ENCODE results near the gene SLC25A13. TPM values are rescaled to one million over a fixed set of nuclear protein-coding genes. Genes with fewer than 3 reads are reported as not detected.

Gene SLC25A13
- total RNA-seq, 1 experiment from 2014 or later, result 71.7 TPM

DNA sequence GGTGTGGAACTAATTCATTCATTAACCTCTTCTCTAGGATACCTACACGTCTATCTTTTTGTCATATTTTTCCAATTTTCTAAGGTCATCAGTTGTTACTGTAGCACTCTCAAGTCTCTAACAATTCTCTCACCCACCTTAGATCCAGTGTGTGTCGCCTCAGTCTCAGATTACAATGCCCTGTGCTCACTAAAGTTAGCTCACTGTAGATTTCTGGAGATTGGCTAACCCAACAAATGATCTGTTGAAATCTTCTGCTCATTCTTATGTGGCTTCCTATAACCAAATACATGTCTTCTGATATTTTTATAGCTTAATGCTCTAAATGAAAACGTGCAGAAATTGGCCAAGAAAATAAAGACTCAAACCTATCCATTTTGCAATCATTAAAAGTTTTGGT lies 142.6 kb downstream of the SLC25A13 start:
- no peaks in the 10 kb centered on the region for H3K9me3 ChIP-seq (ENCODE audit: control insufficient read depth, low read depth, low read length)
- H4K91ac ChIP-seq (ENCODE audit: insufficient read length, low read depth, low read length), result no peak overlapping the region
- Mint-ChIP-seq H3K27ac (no peak overlapping the region), H3K4me1 (peaks cover 52 to 56% of the 10 kb centered on the region in 2 experiments), H3K9me3 (no peaks in the 10 kb centered on the region), H3K27me3 (ENCODE audit: low read depth) (no peaks in the 10 kb centered on the region), H3K36me3 (ENCODE audit: insufficient read depth in 1 of 3, low read depth in 3 of 3) (peaks cover 6 to 18% (median 9%) of the 10 kb centered on the region in 3 experiments; a peak in 6 of 7 replicates), H3K4me3 (no peak overlapping the region)
- H3K14ac ChIP-seq (ENCODE audit: insufficient read depth, low read length), result no peak overlapping the region
- no peak overlapping the region for H3K18ac ChIP-seq (ENCODE audit: insufficient read length, low read depth, low read length)
- no peaks in the 10 kb centered on the region for H3K27me3 ChIP-seq (ENCODE audit: insufficient read depth, low read length)
- H2BK20ac ChIP-seq (ENCODE audit: low read depth, low read length, poor library complexity, severe bottlenecking), result no peak overlapping the region
- H2AK5ac ChIP-seq (ENCODE audit: insufficient read length, low read length), result no peak overlapping the region
- H3K4me1 ChIP-seq (ENCODE audit: insufficient read depth, low read length), result peaks cover 3% of the 10 kb centered on the region; the same call in 1 of the 2 replicates
- no peak overlapping the region for H3K4ac ChIP-seq (ENCODE audit: low read depth, low read length)
- H2AFZ ChIP-seq (ENCODE audit: low read length), result no peak overlapping the region
- no peak overlapping the region for H2BK5ac ChIP-seq (ENCODE audit: insufficient read length, low read length)
- no peak overlapping the region for H3K27ac ChIP-seq (ENCODE audit: insufficient read length, low read depth, low read length)
- no peak overlapping the region for H2BK120ac ChIP-seq (ENCODE audit: low read depth, low read length, poor library complexity, severe bottlenecking)
- no peak overlapping the region for H3K4me2 ChIP-seq (ENCODE audit: insufficient read depth, insufficient read length, low read length)
- H4K5ac ChIP-seq (ENCODE audit: insufficient read length, low read depth, low read length), result no peak overlapping the region
- H3K79me2 ChIP-seq (ENCODE audit: insufficient read depth, low read length), result no peaks in the 10 kb centered on the region
- no peak overlapping the region for H2BK15ac ChIP-seq (ENCODE audit: low read depth, low read length)
- no CpG with 5 or more reads among the region's 3 CpGs for WGBS (ENCODE audit: extremely low coverage, insufficient read length, low lambda C conversion rate)
- H3K9ac ChIP-seq (ENCODE audit: extremely low read depth, insufficient read length, low read length), result no peak overlapping the region
- no peak overlapping the region for H3K56ac ChIP-seq (ENCODE audit: insufficient read length, low read depth, low read length)
- H2BK12ac ChIP-seq (ENCODE audit: insufficient read length, low read depth, low read length), result no peak overlapping the region
- H3K23ac ChIP-seq (ENCODE audit: insufficient read length, low read depth, low read length), result no peak overlapping the region
- no peak overlapping the region for H4K8ac ChIP-seq (replicated peaks; ENCODE audit: insufficient read length, low read depth, low read length)
- H4K20me1 ChIP-seq (ENCODE audit: control insufficient read depth, insufficient read depth, insufficient read length), result no peaks in the 10 kb centered on the region
- DNase-seq, result no peak
- H3K79me1 ChIP-seq (ENCODE audit: insufficient read depth, low read depth, low read length, poor library complexity, severe bottlenecking), result no peaks in the 10 kb centered on the region
- no peaks in the 10 kb centered on the region for H3K23me2 ChIP-seq (ENCODE audit: insufficient read length, low read depth, low read length, poor library complexity, severe bottlenecking)
- no peak overlapping the region for H3T11ph ChIP-seq (ENCODE audit: low read length)
- no peak for TF ChIP-seq CTCF (conservative IDR thresholded peaks at IDR 0.05)

Measured in H9 (cell line).